Ishikawa (cell line): ENCODE results near the gene MRPL58.

Experiments used
- CEBPB ChIP-seq: IDR thresholded peaks from 2 replicates; pipeline ENCODE4 v1.6.1; 2012
- CREB1 ChIP-seq: IDR thresholded peaks from 2 replicates; pipeline ENCODE4 v1.6.1; 2012; ENCODE audit warnings: low read depth
- EGR1 ChIP-seq: IDR thresholded peaks from 2 replicates; pipeline ENCODE4 v1.6.1; 2012
- EP300 ChIP-seq: IDR thresholded peaks from 2 replicates; pipeline ENCODE4 v1.6.1; 2012; ENCODE audit warnings: borderline replicate concordance
- FOXM1 ChIP-seq: IDR thresholded peaks from 2 replicates; pipeline ENCODE4 v1.6.1; 2012; ENCODE audit warnings: low read depth, borderline replicate concordance
- MAX ChIP-seq: IDR thresholded peaks from 2 replicates; pipeline ENCODE4 v1.6.1; 2012
- NFIC ChIP-seq: IDR thresholded peaks from 2 replicates; pipeline ENCODE4 v1.6.1; 2012
- RAD21 ChIP-seq: IDR thresholded peaks from 2 replicates; pipeline ENCODE4 v1.6.1; 2012; ENCODE audit warnings: low read depth
- REST ChIP-seq: IDR thresholded peaks from 2 replicates; pipeline ENCODE4 v1.6.1; 2012; ENCODE audit warnings: low read depth, mild to moderate bottlenecking
- TAF1 ChIP-seq: IDR thresholded peaks from 2 replicates; pipeline ENCODE4 v1.6.1; 2012; ENCODE audit warnings: low read depth, mild to moderate bottlenecking
- TCF12 ChIP-seq: IDR thresholded peaks from 2 replicates; pipeline ENCODE4 v1.6.1; 2012; ENCODE audit warnings: low read depth
- TEAD4 ChIP-seq: IDR thresholded peaks from 2 replicates; pipeline ENCODE4 v1.6.1; 2012
- USF1 ChIP-seq: IDR thresholded peaks from 2 replicates; pipeline ENCODE4 v1.6.1; 2012
- YY1 ChIP-seq: IDR thresholded peaks from 2 replicates; pipeline ENCODE4 v1.6.1; 2012; ENCODE audit warnings: low read depth
- ZBTB7A ChIP-seq: IDR thresholded peaks from 2 replicates; pipeline ENCODE4 v1.6.1; 2012; ENCODE audit warnings: low read depth

MRPL58 gene

GRCh38 chr17:74987418-74987908 lies 25.0 kb upstream of the MRPL58 start, which contains the start of gene CDR2L:
Gene CDR2L, plus strand, starts transcription at chr17:74987632. Its CDS starts 412 bp downstream, at chr17:74988044.
- peak; percentile 76; the same call in 1 of the 2 replicates for TF ChIP-seq TAF1
- TF ChIP-seq NFIC, result peak; percentile 74; the same call in 1 of the 2 replicates
- TF ChIP-seq YY1, result 0 out of 2 replicates have a peak, but pooled peaks have one; percentile 45
- TF ChIP-seq REST, result no peak
- TF ChIP-seq TCF12, result no peak
- TF ChIP-seq MAX, result 0 out of 2 replicates have a peak, but pooled peaks have one; percentile 3
- TF ChIP-seq TEAD4, result no peak
- TF ChIP-seq EP300, result no peak

- TF ChIP-seq TEAD4 (no peak; the same call in 1 of the 2 replicates), EGR1 (peak; percentile 52; the same call in 1 of the 2 replicates), CEBPB (no peak), TCF12 (peak; percentile 48; the same call in 1 of the 2 replicates), REST (no peak), NFIC (no peak), ZBTB7A (peak; percentile 95), USF1 (no peak; the same call in 1 of the 2 replicates), MAX (peak; percentile 54; the same call in 1 of the 2 replicates), EP300 (no peak), CREB1 (no peak), RAD21 (no peak), FOXM1 (no peak), YY1 (no peak), TAF1 (peak; percentile 36; the same call in 1 of the 2 replicates)
Observed at GRCh38 chr17:74987909-74988711, 24.4 kb upstream of the MRPL58 start.

GRCh38 chr17:74990581-74991105 lies 21.8 kb upstream of the MRPL58 start:
- no peak for TF ChIP-seq REST
- TF ChIP-seq TAF1, result no peak
- no peak for TF ChIP-seq ZBTB7A
- no peak for TF ChIP-seq TCF12
- no peak for TF ChIP-seq FOXM1
- no peak for TF ChIP-seq RAD21

GRCh38 chr17:74992223-74992622 lies 20.2 kb upstream of the MRPL58 start:
- TF ChIP-seq FOXM1 (no peak), CREB1 (no peak), TAF1 (no peak), TCF12 (peak; percentile 44; the same call in 1 of the 2 replicates), EGR1 (no peak), YY1 (no peak), NFIC (peak; percentile 9; the same call in 1 of the 2 replicates)
